Mammary epithelial cell (primary cell): ENCODE measurements around the gene NMBR.

Experiments used
- CTCF ChIP-seq, 2 donors: IDR thresholded peaks in 1 of 2; conservative IDR thresholded peaks in 1 of 2; 2 replicates each; pipeline ENCODE4 v1.5.1; 2011 to 2012; ENCODE audit warnings: inconsistent platforms in 2 of 2, low read length in 2 of 2, mild to moderate bottlenecking in 2 of 2, control low read depth in 1 of 2, low read depth in 1 of 2; ENCODE audit not compliant: insufficient read depth in 1 of 2; ENCODE audit errors: extremely low read depth in 1 of 2
- EZH2 ChIP-seq: IDR thresholded peaks from 2 replicates; pipeline ENCODE4 v1.6.1; 2012; ENCODE audit warnings: low read length, inconsistent platforms, borderline replicate concordance

- no peak for TF ChIP-seq CTCF (conservative IDR thresholded peaks at IDR 0.05 in 1 of 2, IDR thresholded peaks at IDR 0.05 in 1 of 2; ENCODE audit: extremely low read depth in 1 of 2, insufficient read depth in 1 of 2, low read depth in 1 of 2, low read length in 2 of 2)
- no peak for TF ChIP-seq EZH2
Observed at GRCh38 chr6:142058551-142059290, 88.2 kb downstream of the NMBR start.
